NCI-H187 (cell line): ENCODE measurements around the gene GSTM2.

Experiments
- DNase-seq, 2 experiments: peaks; one replicate each; lab custom pipeline; 2025; lab: John Stamatoyannopoulos, UW

The GSTM2 gene

GRCh38 chr1:109716121-109716520, 48.3 kb downstream of the GSTM2 start:
- DNase-seq, result no peak

- no peak for DNase-seq
Measured at GRCh38 chr1:109716570-109717090, 48.8 kb downstream of the GSTM2 start.

- DNase-seq, result no peak
Measured at GRCh38 chr1:109717729-109718128, 49.9 kb downstream of the GSTM2 start.

- DNase-seq, result no peak
Measured at GRCh38 chr1:109718495-109718894, 50.6 kb downstream of the GSTM2 start.

- no peak for DNase-seq
Measured at GRCh38 chr1:109719337-109719837, 51.5 kb downstream of the GSTM2 start.

GRCh38 chr1:109721042-109721441, 53.2 kb downstream of the GSTM2 start:
- no peak for DNase-seq

GRCh38 chr1:109721971-109722370, 54.1 kb downstream of the GSTM2 start:
- DNase-seq, result no peak

GRCh38 chr1:109722908-109723691, 55.2 kb downstream of the GSTM2 start:
- no peak for DNase-seq
